Activated CD4-positive, CD25-positive, alpha-beta regulatory T cell treated with anti-CD3 and anti-CD28 coated beads, Interleukin-2, amount 50 U/mL, for 72 hours (primary cell): ENCODE results near the gene GCDH.
"Not testable (repeated sequence)": the region's sequence is repeated elsewhere in the genome, so short reads cannot be mapped to it uniquely, and the experiment has no call there.

Experiments used
- DNase-seq: peaks from one replicate; pipeline ENCODE4 v3.0.0; 2021

The GCDH gene

GRCh38 chr19:12890787-12891552 lies at the start of gene GCDH:
Gene GCDH (plus strand): TSS chr19:12891160. CDS start chr19:12891305, 145 bp downstream.
- DNase-seq = peak; percentile 85

GRCh38 chr19:12842511-12842910 lies 48.4 kb upstream of the GCDH start:
- DNase-seq = no peak

GRCh38 chr19:12843328-12843727 lies 47.6 kb upstream of the GCDH start:
- DNase-seq = no peak

- DNase-seq = no peak
These were observed 46.8 kb upstream of the GCDH start for GRCh38 chr19:12843999-12844732.

- DNase-seq = not testable (repeated sequence)
These were observed 44.3 kb upstream of the GCDH start for GRCh38 chr19:12846613-12847012.

GRCh38 chr19:12847159-12848139 lies 43.5 kb upstream of the GCDH start:
- peak; percentile 97 for DNase-seq

- DNase-seq = no peak
These were observed 34.3 kb upstream of the GCDH start for GRCh38 chr19:12856653-12857052.

GRCh38 chr19:12858041-12858928 lies 32.7 kb upstream of the GCDH start:
- no peak for DNase-seq

- no peak for DNase-seq
These were observed 31.4 kb upstream of the GCDH start for GRCh38 chr19:12859546-12859945.

GRCh38 chr19:12864143-12864542 lies 26.8 kb upstream of the GCDH start:
- no peak for DNase-seq

- DNase-seq = no peak
These were observed 25.9 kb upstream of the GCDH start for GRCh38 chr19:12864721-12865715.

- no peak for DNase-seq
These were observed 25.1 kb upstream of the GCDH start for GRCh38 chr19:12865746-12866415.

GRCh38 chr19:12866416-12867119 lies 24.4 kb upstream of the GCDH start:
- DNase-seq = no peak

GRCh38 chr19:12867120-12868099 lies 23.6 kb upstream of the GCDH start:
- peak; percentile 73 for DNase-seq

- no peak for DNase-seq
These were observed 22.3 kb upstream of the GCDH start for GRCh38 chr19:12868540-12869112.

GRCh38 chr19:12871681-12872080 lies 19.3 kb upstream of the GCDH start:
- no peak for DNase-seq

- no peak for DNase-seq
These were observed 18.7 kb upstream of the GCDH start for GRCh38 chr19:12872255-12872654.
